Ascending aorta (tissue), 2 donors: ENCODE data around the gene SORCS3. TPM values are rescaled to one million over a fixed set of nuclear protein-coding genes. Genes with fewer than 3 reads are reported as not detected.
"Not testable (repeated sequence)": the region's sequence is repeated elsewhere in the genome, so short reads cannot be mapped to it uniquely, and the experiment has no call there.

Source experiments
- DNase-seq, 2 donors: peaks; one replicate each; pipeline ENCODE4 v3.0.0-alpha.2; 2019; ENCODE audit warnings: low spot score in 2 of 2
- H3K27ac ChIP-seq, 2 donors: fragments of 200-600 bp; sonication (generic); one replicate each; pipeline ENCODE4 v1.5.1; 2016 to 2017; ENCODE audit warnings: mild to moderate bottlenecking in 1 of 2
- H3K27me3 ChIP-seq: fragments of 200-600 bp; sonication (generic); one replicate; pipeline ENCODE4 v1.5.1; 2017
- H3K36me3 ChIP-seq, 2 donors: fragments of 200-600 bp; sonication (generic); one replicate each; pipeline ENCODE4 v1.5.1; 2016
- H3K4me1 ChIP-seq, 2 donors: fragments of 200-600 bp; sonication (generic); one replicate each; pipeline ENCODE4 v1.5.1; 2016 to 2017; ENCODE audit warnings: mild to moderate bottlenecking in 1 of 2
- H3K4me3 ChIP-seq, 2 donors: fragments of 200-600 bp; sonication (generic); one replicate each; pipeline ENCODE4 v1.5.1; 2016 to 2017; ENCODE audit warnings: mild to moderate bottlenecking in 1 of 2
- H3K9me3 ChIP-seq, 2 donors: fragments of 200-600 bp; sonication (generic); one replicate each; pipeline ENCODE4 v1.5.1; 2016
- CTCF ChIP-seq, 3 experiments: fragments of 200-600 bp in 2 of 3; fragments of 450-650 bp in 1 of 3; sonication (generic) in 2 of 3; IDR thresholded peaks; one replicate each; pipeline ENCODE4 v1.5.1; 2016 to 2019; ENCODE audit warnings: antibody characterized with exemption in 3 of 3, mild to moderate bottlenecking in 1 of 3, moderate library complexity in 1 of 3
- intact Hi-C: fragments of 100-400 bp; cut with DNase I; formaldehyde crosslinking; loops from one replicate; pipeline ENCODE4 v1.15.1; 2023
- total RNA-seq: library from RNA; depleted of rRNA; stranded (reverse); fragments of >200 nt; gene quantifications from one replicate; pipeline ENCODE4 v1.1.0, GENCODE V29; 2016

SORCS3 gene
- total RNA-seq, 1 donor from 2014 or later: not detected

GRCh38 chr10:104690959-104691358, 49.9 kb downstream of the SORCS3 start:
- TF ChIP-seq CTCF (IDR thresholded peaks at IDR 0.05): no peak
- Histone ChIP-seq H3K27ac (no peak overlapping the region), H3K4me1 (no peaks in the 10 kb centered on the region), H3K4me3 (no peak overlapping the region), H3K27me3 (no peaks in the 10 kb centered on the region), H3K9me3 (no peaks in the 10 kb centered on the region), H3K36me3 (no peaks in the 10 kb centered on the region)
- no peak for DNase-seq
- intact Hi-C loops: no loop called here

GRCh38 chr10:104694074-104694473, 53.0 kb downstream of the SORCS3 start:
- Histone ChIP-seq H3K4me3 (no peak overlapping the region), H3K36me3 (no peaks in the 10 kb centered on the region), H3K27me3 (no peaks in the 10 kb centered on the region), H3K9me3 (no peaks in the 10 kb centered on the region), H3K27ac (no peak overlapping the region), H3K4me1 (no peaks in the 10 kb centered on the region)
- no peak for TF ChIP-seq CTCF (IDR thresholded peaks at IDR 0.05)
- intact Hi-C loops: no loop called here
- no peak for DNase-seq

- H3K36me3 ChIP-seq, H3K27ac ChIP-seq, DNase-seq, H3K4me1 ChIP-seq, H3K9me3 ChIP-seq, intact Hi-C loops, H3K4me3 ChIP-seq, H3K27me3 ChIP-seq: not testable (repeated sequence)
Measured at GRCh38 chr10:104703262-104703661, 62.2 kb downstream of the SORCS3 start.

- intact Hi-C loops: no loop called here
- no peaks in the 10 kb centered on the region for H3K4me1 ChIP-seq
- no peak for TF ChIP-seq CTCF (IDR thresholded peaks at IDR 0.05)
- H3K9me3 ChIP-seq: no peaks in the 10 kb centered on the region
- H3K36me3 ChIP-seq: no peaks in the 10 kb centered on the region
- DNase-seq: no peak
- no peak overlapping the region for H3K27ac ChIP-seq
- no peaks in the 10 kb centered on the region for H3K27me3 ChIP-seq
- H3K4me3 ChIP-seq: no peak overlapping the region
Measured at GRCh38 chr10:104706886-104707285, 65.8 kb downstream of the SORCS3 start.

- Histone ChIP-seq H3K4me3 (no peak overlapping the region), H3K4me1 (no peaks in the 10 kb centered on the region), H3K27me3 (no peaks in the 10 kb centered on the region), H3K36me3 (no peaks in the 10 kb centered on the region), H3K27ac (no peak overlapping the region), H3K9me3 (no peaks in the 10 kb centered on the region)
- intact Hi-C loops: no loop called here
- no peak for TF ChIP-seq CTCF (IDR thresholded peaks at IDR 0.05)
- DNase-seq: no peak
Measured at GRCh38 chr10:104707602-104708459, 66.7 kb downstream of the SORCS3 start.

- intact Hi-C loops: no loop called here
- H3K36me3 ChIP-seq: no peaks in the 10 kb centered on the region
Measured at GRCh38 chr10:104711302-104711721, 70.2 kb downstream of the SORCS3 start.

GRCh38 chr10:104730593-104730992, 89.5 kb downstream of the SORCS3 start:
- H3K27me3 ChIP-seq, H3K4me1 ChIP-seq, H3K27ac ChIP-seq, H3K4me3 ChIP-seq, intact Hi-C loops, H3K9me3 ChIP-seq, H3K36me3 ChIP-seq, DNase-seq: not testable (repeated sequence)

More at GRCh38 chr10:104711302-104711721, 70.2 kb downstream of the SORCS3 start:
- Histone ChIP-seq H3K4me3 (no peak overlapping the region), H3K4me1 (no peaks in the 10 kb centered on the region), H3K27ac (no peak overlapping the region), H3K9me3 (no peaks in the 10 kb centered on the region), H3K27me3 (no peaks in the 10 kb centered on the region)
- DNase-seq: no peak
- no peak for TF ChIP-seq CTCF (IDR thresholded peaks at IDR 0.05)
